Measurements from ENCODE around the gene AUTS2. TPM values are rescaled to one million over a fixed set of nuclear protein-coding genes. Genes with fewer than 3 reads are reported as not detected.

AUTS2 gene
- total RNA-seq, 1 donor from 2014 or later = 94.1 TPM

- TF ChIP-seq CTCF (conservative IDR thresholded peaks at IDR 0.05) = no peak
- no peaks in the 10 kb centered on the region for H3K36me3 Mint-ChIP-seq
- no peaks in the 10 kb centered on the region for H3K4me1 Mint-ChIP-seq (ENCODE audit: unreplicated experiment)
- no peaks in the 10 kb centered on the region for H3K27me3 Mint-ChIP-seq
- no peak overlapping the region for H3K27ac Mint-ChIP-seq
- H3K4me3 Mint-ChIP-seq = no peak overlapping the region
- H3K9me3 Mint-ChIP-seq = no peaks in the 10 kb centered on the region
- DNase-seq (ENCODE audit: extremely low spot score, unreplicated experiment) = no peak
Measured at GRCh38 chr7:70298780-70299471, 700.7 kb downstream of the AUTS2 start.

GRCh38 chr7:70299472-70299807, 701.2 kb downstream of the AUTS2 start:
- Mint-ChIP-seq H3K27me3 (no peaks in the 10 kb centered on the region), H3K4me3 (no peak overlapping the region), H3K9me3 (no peaks in the 10 kb centered on the region), H3K4me1 (ENCODE audit: unreplicated experiment) (no peaks in the 10 kb centered on the region), H3K36me3 (no peaks in the 10 kb centered on the region), H3K27ac (no peak overlapping the region)
- DNase-seq (ENCODE audit: extremely low spot score, unreplicated experiment) = no peak
- no peak for TF ChIP-seq CTCF (conservative IDR thresholded peaks at IDR 0.05)

GRCh38 chr7:70301673-70302185, 703.5 kb downstream of the AUTS2 start:
- Mint-ChIP-seq H3K4me1 (ENCODE audit: unreplicated experiment) (no peaks in the 10 kb centered on the region), H3K27me3 (no peaks in the 10 kb centered on the region), H3K36me3 (no peaks in the 10 kb centered on the region), H3K27ac (no peak overlapping the region), H3K4me3 (no peak overlapping the region), H3K9me3 (no peaks in the 10 kb centered on the region)
- TF ChIP-seq CTCF (conservative IDR thresholded peaks at IDR 0.05) = no peak
- DNase-seq (ENCODE audit: extremely low spot score, unreplicated experiment) = no peak

- H3K9me3 Mint-ChIP-seq = no peaks in the 10 kb centered on the region
- no peak overlapping the region for H3K4me3 Mint-ChIP-seq
- no peak for DNase-seq (ENCODE audit: extremely low spot score, unreplicated experiment)
- H3K27me3 Mint-ChIP-seq = no peaks in the 10 kb centered on the region
- no peaks in the 10 kb centered on the region for H3K36me3 Mint-ChIP-seq
- no peak overlapping the region for H3K27ac Mint-ChIP-seq
- TF ChIP-seq CTCF (conservative IDR thresholded peaks at IDR 0.05) = no peak
- H3K4me1 Mint-ChIP-seq (ENCODE audit: unreplicated experiment) = no peaks in the 10 kb centered on the region
Measured at GRCh38 chr7:70303309-70303708, 705.0 kb downstream of the AUTS2 start.

GRCh38 chr7:70303780-70304179, 705.5 kb downstream of the AUTS2 start:
- H3K4me1 Mint-ChIP-seq (ENCODE audit: unreplicated experiment) = no peaks in the 10 kb centered on the region
- H3K9me3 Mint-ChIP-seq = no peaks in the 10 kb centered on the region
- no peak overlapping the region for H3K27ac Mint-ChIP-seq
- no peak for TF ChIP-seq CTCF (conservative IDR thresholded peaks at IDR 0.05)
- H3K4me3 Mint-ChIP-seq = no peak overlapping the region
- H3K36me3 Mint-ChIP-seq = no peaks in the 10 kb centered on the region
- H3K27me3 Mint-ChIP-seq = no peaks in the 10 kb centered on the region
- no peak for DNase-seq (ENCODE audit: extremely low spot score, unreplicated experiment)
